ENCODE results near the gene P4HA2.
A peak's percentile ranks its signal among the peaks of the same experiment; 100 is the strongest.

P4HA2 gene

DNA sequence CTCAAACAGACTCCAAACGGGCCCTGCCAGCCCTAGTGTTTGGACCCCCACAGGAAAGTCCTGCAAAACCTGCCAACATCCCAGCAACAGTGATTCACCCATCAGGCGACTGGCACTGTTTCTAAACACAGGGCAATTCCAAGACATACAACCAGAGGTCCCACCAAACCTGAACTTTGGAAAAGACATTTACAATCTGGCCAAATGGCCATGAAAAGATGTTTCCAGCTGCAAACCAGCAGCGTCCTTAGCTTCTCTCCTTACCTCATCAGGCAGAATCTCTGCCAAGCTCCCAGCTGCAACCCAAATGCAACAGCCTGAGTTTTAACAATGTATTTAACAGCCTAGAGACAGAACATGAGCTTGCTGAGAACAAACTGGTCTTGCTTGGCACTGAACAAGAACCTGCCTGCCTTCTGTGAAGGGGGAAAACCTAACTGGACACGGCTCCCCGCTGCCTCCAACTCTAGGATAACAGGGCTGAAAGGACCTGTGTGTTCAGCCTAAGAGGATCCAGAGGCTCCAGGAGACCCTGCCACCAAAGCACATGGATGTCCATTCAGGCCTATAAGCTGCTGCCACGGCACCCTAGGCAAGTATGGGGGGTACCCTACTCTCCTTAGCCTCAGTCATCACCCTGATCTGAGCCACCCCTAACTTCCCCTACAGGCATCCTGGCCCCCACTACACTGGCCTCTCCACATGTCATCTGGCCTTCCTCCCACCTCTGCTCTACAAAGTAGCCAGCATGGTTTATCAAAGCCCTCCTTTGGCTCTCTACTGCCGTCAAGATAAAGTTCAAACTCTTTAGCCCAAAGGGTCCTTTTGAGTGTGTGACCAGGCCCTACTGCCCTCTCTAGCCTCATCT is 5.6 kb downstream of the P4HA2 start:
- DNase-seq, result no peak

DNA sequence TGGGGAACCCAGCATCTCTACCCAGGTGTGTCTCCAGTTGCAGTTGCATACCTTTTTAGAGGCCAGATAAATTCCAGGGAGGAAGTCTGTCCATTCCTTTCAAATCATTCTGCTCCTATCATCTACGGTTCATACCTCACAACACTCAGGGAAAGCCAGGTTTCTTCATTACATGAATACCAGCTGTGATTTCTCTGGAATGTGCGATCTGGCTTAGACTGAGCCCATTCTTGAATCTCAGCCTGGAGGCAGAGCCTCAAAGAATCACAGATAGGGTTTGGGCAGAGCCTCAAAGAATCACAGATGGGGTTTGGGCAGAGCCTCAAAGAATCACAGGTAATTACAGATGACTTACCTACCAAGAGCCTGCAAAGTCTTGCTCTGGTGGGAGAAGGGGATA is 7.2 kb downstream of the P4HA2 start:
- no peak for DNase-seq

DNA sequence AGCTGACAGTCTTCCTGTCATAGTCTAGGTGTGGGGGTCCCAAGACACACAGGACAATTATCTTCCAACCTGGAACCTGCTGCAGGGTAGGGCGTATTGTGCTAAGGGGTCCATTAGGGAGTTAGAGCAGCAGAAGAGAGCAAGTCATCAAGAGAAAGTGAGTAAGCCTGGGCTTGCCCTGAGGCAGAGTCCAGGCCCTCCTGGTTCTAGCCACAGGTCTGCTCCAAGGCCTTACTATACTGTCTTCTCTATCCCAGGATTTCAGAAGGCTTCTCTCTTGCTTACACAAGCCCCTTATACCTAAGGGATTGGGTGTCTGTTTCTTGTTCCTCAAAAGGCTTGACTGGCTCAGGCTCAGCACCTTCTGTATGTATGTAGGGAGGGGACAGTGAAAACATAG is 7.7 kb downstream of the P4HA2 start:
- DNase-seq, result no peak

DNA sequence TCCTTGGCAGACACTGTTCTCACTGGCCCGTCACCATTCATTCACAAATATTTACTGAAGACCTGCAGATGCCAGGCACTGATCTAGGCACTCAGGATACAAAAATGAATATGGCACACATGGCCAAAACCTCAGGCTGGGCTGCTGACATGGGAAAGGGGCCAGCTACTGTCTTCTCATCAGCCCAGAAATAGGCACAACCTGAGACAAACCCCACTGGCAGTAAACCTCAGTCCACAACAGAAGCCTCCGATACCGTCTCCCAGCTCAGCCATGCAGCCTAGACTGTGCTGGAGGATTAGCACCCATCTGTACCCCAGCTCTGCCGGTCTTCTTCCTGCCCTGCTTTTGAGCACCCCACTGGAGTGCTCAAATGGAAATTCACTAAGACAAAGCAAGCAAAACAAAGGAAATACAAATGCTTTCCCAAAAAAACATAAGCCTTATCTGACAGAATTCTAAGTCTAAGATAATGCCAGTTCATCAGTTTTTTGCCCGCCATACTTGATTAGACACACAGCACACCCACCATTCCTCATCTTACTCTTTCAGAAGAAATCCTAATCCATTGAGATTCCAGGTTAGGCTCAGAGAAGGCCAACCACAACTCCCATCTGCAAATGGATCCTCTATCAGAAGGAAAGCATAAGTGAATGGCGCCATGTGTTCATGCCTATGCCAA is 8.2 kb downstream of the P4HA2 start:
- DNase-seq, result no peak

DNA sequence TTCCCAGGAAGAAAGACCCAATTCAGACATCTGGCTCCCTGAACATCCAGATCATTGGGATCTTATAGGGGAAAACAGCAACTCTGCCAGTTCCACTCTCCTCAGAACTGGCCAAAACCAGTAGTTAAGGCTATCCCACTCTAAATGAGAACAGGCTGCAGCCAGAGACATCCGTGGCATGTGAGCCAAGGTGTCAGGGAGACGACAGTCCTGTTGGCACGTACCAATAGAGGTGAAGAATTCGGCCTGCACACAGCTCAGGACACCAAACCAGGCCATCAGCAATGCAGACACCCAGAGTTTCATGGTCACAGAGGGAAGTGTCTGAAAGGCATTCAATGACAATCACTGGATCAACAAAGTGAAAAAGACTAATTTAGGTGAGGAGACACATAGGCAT is 9.3 kb downstream of the P4HA2 start:
- DNase-seq, result no peak

DNA sequence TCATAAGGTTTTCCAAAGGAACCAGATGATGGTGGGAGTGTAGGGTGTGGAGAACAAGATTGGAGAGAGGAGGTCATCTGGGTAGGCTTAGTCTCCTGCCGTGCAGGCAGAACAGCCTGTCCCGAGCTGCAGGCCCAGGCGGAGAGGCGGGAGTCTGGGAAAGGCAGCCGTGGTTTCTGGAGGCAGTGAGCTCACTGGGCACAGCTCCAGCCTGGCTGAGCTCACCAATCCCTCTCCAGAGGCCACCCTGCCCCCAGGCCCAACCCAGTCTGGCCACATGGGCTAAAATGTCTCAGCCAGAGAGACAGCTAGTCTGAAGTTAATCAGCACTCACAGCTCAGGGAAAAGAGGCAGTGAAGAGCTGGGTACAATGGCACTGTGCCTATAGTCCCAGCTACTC is 12.3 kb downstream of the P4HA2 start:
- DNase-seq, result no peak

DNA sequence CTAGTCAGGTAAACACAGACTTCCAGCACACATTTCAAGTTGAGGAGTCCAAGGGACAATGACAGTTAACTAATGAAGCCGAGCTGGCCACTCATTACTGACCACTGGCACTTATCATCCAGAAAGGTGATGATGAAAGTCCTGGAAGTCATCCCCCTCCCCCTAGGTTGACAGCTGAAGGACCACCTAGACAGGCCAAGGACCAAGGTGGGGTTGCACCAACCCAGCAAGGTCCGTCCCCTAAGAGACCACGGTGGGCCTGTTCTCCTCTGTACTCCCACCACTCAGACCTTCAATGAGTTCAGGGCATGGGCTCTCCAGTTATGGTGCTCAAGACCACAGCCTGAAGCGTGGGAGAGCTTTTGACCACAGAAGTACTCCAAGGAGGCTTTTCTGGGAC is 13.2 kb downstream of the P4HA2 start:
- DNase-seq, result no peak

DNA sequence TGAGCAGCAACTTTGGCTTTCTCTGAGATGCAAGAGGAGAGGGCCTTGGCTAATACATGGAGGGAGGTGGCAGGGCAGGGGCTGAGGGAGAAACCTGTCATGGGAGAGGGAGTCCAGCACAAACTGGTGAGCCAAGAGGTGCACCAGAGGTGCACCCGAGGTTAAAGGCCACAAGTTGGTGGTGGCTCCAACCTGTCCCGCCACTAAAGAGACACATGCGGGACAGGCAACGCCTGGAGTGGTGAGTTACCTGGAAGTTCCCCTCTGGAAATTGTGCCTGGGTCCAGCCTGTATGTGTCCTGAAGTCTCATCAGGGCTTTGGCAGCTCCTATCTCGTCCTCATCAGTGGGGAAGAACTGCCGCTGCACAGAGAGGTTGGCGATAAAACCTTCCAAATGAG is 14.0 kb downstream of the P4HA2 start:
- DNase-seq, result no peak

DNA sequence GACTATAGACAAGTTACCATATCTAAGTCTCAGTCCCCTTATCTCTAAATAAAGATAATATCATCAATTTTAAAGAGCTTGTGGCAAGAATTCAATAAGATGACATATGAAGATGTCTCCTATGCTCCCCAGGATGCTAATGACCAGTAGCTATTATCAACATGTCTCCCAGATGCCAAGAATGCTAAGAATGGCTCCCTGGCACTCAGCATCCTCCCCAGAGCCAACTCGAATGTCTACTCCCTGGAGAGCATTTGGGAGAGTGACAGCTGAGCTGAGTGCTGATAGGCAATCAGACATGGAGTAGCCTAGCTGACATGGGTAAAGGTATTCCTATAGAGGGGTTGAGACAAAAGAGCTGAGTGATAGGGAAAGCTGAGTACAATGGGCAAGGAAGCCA is 15.9 kb downstream of the P4HA2 start:
- no peak for DNase-seq

DNA sequence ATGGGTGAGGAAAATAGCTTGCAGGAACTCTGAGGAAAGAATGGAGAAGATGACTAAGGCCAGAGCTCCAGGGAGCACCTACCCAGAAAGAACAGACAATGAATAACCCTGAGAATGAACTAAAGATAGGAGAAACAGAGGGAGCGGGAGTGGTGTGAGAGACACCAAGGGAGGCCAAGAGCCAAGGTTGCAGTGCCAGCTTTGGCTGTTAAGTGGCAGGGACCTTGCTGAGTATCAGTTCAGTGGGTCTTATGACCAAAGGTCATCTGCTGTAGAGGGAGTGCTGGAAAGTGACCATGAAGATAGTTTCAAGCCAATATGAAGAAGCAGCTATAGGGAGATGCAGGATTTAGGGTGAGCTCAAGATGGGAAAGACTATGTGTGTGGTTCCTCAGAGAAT is 16.7 kb downstream of the P4HA2 start:
- DNase-seq, result no peak

DNA sequence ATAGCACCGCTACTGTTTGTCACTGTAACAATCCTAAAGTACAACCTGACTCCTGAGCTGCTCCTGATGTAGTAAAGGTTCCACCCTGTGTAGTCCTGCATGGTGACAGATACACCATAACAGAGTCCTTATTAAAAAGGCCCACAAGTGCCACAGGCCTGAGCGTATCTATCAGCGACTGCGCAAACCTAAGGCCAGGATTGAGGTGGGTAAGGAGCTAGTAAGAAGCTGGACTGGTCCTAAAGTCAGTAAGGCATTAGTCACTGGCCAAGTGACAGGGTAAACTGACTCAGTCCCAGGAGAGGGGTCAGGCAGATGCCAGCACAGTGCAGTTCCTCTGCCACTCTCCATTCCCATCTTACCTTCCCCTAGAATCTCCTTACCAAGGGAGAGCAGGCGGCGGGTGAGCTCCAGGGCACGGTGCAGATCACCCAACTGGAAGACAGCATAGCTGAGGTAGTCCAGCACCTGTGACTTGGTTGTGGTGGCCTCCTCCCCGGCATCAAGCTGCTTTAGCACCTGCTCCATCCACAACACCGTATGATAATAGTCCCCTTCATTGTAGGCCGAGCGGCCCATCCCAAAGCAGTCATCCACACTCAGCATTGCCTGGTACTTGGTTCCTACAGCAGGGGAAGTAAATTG is 17.6 kb downstream of the P4HA2 start:
- DNase-seq, result no peak

DNA sequence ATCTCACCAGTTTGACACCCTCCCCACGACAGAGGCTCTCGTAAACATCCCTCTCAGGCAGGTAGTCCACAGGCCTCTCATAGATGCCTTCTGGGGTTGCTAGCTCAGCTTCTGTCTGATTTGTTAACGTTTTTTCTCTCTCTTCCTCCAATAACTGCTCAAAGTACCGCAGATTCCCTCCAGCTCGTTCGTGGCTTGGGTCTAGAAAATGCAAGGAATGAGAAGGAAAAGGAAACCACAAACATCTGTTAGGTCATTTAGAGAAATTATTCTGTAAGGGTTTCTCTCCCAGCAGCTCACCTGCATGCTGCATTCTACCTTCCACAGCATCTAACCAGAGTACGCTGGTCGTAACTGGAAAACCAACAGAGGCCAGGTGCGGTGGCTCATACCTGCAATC is 18.5 kb downstream of the P4HA2 start:
- DNase-seq, result no peak

DNA sequence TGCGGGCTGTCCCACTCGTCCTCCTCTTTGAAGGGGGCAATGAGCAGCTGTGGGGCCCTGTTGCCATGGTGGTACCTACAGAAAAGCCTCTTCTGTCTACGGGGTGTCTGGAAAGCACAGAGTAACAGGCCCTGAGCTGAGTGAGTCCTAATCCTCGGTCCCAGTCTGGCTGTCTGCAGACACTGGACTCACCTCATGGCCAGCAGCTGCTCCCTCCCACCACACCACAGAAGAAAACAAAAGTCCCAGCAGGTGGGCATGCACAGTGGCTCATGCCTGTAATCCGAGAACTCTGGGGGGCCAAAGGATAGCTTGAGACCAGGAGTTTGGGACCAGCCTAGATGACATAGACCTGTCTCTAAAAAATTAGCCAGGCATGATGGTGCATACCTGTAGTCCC is 19.9 kb downstream of the P4HA2 start:
- DNase-seq, result peak in 1 of 2 donors; percentile 6

DNA sequence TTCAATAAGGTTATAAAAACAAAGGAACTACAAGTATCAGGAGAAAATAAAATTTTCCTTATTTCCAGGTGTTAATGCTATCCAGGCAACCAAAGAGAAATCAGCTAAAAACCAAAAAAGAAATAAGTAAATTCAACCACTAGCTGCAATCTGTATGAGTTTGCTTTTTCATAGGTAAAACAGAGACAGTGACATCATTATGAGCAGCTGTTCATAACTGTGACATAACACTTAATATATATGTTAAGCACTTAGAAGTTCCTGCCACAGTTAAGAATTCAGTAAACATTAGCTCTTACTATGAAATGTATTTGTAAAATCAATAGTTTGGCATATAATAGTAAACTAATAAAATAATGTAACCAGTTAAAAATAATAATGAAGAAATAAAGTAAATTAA is 20.9 kb downstream of the P4HA2 start:
- no peak for DNase-seq

DNA sequence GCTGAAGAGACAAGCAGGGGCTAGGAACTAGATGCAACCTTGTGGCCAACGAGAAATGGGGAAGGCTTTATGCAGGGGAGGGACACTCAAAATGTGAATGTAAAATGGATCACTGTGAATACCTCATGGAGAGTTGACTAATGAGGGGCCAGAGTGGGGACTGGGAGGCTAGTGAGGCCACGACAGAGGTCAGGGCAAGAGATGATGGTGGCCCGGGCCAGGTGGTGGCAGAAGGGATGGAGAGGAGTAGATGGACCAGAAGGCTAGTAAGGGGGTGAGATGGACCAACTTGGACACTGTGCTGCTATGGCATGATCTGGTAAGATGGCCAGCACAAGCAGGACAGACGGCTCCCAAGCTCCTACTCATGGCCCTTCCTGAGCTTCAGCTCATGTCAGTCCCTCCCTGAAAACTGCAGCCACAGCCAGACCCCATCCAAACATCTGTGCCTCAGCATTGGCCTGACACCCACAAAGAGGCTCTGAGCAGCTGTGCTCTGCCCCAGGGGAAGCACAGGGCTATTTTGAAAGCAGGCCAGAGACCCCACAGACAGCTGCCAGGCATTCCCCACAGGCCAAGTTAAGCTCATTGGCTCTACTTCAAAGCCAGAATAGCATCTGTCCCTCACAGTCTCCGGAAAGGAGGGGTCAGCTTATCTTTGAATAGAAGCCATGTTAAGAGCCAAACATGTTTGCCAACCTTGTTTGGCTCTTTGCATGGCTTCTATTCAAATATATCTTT is 22.1 kb downstream of the P4HA2 start:
- no peak for DNase-seq

DNA sequence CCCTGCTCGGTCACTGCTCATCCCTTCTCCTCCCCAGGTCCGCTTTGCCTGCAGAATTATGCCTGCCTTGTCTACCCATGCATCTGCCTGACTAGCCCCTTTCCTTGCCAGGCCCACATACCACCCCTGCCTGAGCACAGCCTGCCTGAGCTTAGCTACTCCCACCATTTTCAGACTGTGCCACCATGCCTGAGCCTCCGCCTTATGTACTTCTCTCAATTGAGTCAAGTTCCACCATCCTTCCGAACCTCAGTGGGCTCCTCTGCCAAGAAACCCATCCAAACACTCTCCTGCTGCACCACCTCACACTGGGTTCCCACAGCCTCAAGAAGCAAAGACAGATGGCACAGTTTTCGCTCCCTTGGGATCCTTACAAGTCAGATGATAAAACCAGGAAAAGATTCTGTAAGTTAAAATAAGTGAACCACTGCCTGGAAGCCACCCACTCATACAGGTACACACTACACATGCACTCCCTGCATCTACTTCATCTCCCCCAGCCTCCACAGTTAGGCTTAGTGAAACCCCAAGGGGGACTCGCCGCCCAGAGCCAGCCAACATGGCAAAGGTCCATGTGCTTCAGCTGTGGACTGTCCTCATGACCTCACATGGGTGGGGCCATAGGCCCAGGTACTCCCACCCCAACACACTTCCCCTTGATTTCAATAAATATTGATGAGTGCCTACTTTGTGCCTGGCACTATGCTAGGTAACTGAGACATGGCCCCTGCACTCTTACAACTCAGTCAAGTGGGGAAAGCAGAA is 23.1 kb downstream of the P4HA2 start:
- DNase-seq, result peak in 1 of 2 donors; percentile 7

DNA sequence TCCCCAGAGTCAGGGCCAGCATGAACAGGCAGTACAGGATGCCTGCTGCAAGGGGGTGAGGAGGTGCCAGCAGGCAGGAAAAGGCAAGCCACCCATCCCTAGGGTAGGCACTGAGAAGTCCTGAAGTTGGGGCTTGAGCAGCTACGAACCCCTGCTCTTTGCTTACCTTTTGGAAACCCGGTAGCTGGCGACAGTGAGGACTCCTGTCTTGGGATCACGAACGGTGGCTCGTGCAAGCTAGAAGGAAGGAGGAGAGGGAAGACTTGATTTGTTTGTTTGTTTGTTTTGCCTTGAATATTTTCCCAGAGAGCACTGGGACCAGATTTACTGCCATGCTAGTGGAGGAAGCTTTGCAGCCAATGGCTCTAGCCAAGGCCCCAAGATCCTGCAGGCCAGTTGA is 23.7 kb downstream of the P4HA2 start:
- DNase-seq, result peak in 1 of 2 donors; percentile 4

DNA sequence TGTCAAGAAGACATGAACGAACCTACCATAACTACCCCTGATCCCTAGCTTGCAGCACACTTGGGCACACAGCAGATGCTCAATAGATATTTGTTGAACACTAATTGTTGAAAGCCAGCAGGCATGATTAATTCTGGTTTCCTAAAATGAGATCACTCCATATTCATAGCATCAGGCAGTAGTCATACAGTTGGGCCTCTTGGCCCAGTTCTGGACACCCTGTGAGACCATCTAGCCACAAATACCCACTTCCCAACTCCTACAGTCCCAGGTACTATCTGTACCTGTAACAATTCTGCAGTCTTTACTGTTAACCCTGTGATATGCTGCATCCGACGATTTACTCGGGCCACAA is 24.2 kb downstream of the P4HA2 start:
- DNase-seq, result no peak

DNA sequence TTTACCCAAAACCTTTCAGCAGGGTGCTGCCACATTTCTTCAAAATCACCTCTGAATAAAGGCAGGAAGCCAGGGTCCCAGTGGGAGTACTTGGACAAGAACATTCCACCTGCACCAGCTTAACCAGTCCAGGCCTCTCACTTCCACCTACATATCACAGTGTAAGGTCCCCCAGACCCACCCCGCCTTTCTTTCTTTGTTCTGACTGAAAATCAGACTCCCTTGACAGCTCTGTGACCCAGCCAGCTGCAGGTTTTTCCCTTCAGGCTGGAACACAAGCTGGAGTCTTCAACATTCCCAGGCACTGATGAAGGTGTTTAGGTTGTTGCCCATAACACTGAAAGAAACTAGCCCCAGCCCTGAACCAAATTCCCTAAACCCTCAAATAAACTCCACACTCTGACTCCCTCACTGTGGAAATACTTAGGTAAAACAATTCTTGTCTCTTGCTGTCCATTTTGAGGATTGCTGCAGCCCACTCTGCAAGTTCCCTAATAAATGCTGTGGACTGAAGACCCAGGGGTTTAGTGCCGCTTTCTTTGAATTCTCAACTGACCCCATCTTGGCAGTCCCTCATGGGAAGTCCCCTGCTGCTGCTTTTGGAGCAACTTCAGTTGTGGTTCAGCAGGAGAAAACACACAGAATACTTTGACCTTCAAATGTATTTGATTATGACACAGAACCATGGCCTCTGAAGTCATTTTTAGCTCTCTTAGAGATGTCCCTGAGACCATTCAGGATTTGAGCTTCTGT is 24.8 kb downstream of the P4HA2 start:
- DNase-seq, result peak in 1 of 2 donors; percentile 1

DNA sequence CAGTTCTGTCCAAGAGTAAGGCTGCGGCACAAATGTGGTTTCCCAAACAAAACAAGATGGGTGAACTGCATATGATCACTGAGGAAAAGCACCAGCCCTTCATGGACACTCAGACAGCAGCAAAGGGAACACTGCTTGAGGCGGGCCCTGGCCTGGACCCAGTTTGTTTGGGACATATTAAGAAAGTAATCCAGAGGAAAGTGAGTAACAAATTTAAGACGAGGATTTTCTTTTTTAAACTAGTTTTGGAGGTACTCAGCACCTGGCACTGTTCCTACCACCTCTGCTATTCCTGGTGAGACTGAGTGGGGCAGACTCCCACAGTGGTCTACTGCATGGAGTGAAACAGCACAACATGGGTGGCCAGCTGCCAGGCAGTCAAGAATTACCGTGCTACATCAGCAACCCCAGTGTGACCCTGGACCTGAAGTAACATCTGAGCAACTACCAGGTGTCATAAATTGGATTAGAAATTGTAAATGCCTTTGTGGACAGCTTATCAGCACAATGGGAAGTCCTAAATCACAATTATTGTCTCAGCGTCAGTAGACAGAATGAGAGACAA is 28.5 kb downstream of the P4HA2 start:
- DNase-seq, result no peak

DNA sequence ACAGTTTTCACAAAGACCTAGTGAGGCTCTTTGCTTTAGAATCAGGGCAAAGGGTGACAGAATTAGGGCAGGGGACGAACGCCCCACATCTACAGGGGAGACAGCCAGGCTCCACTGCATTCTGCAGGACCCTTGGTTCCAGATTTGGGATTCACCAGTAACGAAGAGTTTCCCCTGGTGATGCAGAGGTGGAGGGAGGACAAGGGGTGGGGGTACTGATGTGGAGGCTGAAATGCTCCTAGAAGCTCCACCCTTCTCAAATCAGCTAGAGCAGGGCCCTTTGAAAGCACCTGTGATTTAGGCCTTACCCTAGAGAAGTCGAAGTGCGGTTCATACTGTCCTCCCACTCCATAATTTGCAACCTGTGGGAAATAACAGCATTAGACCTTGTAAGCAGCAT is 29.1 kb downstream of the P4HA2 start:
- DNase-seq, result no peak

DNA sequence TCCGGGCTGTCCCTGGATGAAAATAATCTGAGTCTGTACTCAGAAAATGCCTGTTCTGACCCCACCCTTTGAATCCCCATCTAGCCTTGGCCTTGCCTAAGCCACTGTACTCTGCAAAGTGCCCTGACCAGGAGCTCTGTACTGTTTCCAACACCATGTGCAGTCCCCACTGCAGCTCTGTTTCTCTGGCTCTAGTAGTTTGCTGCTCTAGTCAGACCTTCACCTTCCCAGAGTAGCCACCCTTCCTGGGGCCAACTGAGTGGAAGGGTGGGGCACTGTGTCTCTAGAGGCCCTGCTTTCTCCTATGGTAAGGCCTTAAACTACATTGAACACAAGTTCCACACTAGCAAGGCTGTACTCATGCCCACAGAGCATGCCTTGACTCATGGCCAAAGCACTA is 31.9 kb downstream of the P4HA2 start:
- DNase-seq, result no peak
